GM12892 (cell line): Measurements from ENCODE around the gene SRD5A1.

Experiments used
- POLR2A ChIP-seq: IDR thresholded peaks from 2 replicates; pipeline ENCODE4 v1.6.1; 2011; ENCODE audit warnings: low read depth, low read length, control low read depth
- POLR2AphosphoS5 ChIP-seq: IDR thresholded peaks from 2 replicates; pipeline ENCODE4 v1.6.1; 2011; ENCODE audit warnings: low read depth, low read length, control low read depth

DNA sequence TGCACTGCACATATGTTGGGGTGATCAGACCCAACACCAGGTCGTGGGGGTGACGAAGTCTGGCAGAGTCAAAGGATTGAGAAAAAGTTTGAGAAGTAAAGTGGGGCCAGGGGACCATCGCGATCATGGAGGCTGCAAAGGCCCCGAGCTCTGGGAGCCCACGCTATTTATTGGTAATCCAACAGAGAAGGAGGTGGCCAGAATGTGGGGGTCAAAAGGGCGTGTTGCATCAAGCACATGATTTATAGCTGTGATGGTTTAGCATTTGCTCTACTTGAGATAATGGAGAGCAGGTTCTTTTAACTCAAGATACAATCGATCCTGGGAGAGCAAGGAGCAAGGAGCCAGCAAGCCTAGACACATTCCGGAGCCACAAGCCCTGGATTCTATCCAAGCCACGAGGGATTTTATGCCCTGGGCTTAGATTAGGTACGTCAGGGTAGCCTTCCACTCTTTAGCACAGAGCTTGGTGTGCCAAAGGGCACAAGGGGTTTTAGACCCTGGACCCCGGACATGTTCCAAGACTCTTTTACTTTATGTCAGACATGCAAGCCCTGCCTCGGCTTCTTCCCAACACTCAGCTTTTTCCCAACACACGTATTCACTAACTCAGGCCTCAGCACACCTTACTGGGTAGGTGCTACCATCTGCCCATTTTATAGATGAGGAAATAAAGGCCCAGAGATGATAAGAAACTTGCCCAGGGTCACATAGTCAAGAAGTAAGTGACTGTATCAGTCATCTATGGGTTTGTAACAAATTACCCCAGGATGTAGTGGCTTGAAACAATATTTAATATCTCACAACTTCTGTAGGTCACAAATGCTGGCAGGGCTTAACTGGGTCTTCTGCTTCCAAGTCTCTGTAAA, 39.9 kb upstream of the SRD5A1 start:
- TF ChIP-seq POLR2AphosphoS5 = no peak
- TF ChIP-seq POLR2A = no peak
